ENCODE measurements around the gene KRT75. TPM values are rescaled to one million over a fixed set of nuclear protein-coding genes. Genes with fewer than 3 reads are reported as not detected.

Gene KRT75
- total RNA-seq, 1 experiment from 2014 or later = not detected

DNA sequence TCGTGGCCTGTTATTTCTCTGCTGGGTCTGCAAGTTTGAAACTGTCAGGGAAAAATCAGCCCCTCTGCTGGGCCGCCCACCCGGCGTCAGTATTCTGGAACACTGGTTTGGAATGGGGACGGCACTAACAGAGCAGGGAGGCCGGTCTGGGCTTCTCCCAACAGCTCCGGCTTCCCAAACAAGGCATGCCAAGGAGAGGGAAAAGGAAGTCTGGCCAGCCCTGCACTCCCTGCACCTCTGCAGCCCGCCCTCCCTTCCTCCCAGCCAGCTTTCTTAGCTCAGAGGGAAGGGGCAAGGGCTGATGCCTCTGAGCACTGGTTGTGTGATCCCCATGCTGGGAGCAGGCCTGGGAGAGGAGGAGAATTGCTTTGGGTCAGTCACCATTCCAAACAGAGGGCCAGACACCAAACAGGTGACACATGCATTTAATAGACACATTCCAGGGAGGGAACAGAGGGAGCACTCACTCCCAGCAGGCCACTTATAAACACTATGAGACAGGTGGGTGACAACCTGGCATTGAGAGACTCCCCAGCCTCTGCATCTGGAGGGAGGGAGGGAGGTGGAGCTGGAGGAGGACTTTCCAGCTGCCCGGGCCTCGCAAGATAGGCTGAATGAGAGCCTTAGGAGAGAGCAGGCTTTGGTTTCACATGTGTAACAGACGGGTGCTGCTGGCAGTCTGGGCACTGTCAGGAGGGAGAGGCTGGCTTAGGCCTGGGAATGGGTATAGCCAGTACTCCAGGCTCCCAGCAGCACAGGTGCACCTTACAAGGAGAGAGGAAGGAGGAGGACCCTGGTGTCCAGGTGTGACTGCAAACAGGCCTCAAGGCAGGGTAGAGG is 10.3 kb downstream of the KRT75 start:
- H3K23me2 ChIP-seq (ENCODE audit: insufficient read length, low read depth, low read length, poor library complexity, severe bottlenecking) = no peaks in the 10 kb centered on the region
- peaks cover 2% of the 10 kb centered on the region; the same call in 1 of the 2 replicates for H3K79me2 ChIP-seq (ENCODE audit: insufficient read depth, low read length)
- no peak overlapping the region for H3K4ac ChIP-seq (ENCODE audit: low read depth, low read length)
- H3T11ph ChIP-seq (ENCODE audit: low read length) = no peak overlapping the region
- H4K8ac ChIP-seq (replicated peaks; ENCODE audit: insufficient read length, low read depth, low read length) = no peak overlapping the region
- H3K4me1 ChIP-seq (ENCODE audit: insufficient read depth, low read length) = no peaks in the 10 kb centered on the region
- no peak overlapping the region for H3K4me2 ChIP-seq (ENCODE audit: insufficient read depth, insufficient read length, low read length)
- no peak overlapping the region for H3K56ac ChIP-seq (ENCODE audit: insufficient read length, low read depth, low read length)
- H3K9me3 ChIP-seq (ENCODE audit: control insufficient read depth, low read depth, low read length) = no peaks in the 10 kb centered on the region
- H3K23ac ChIP-seq (ENCODE audit: insufficient read length, low read depth, low read length) = no peak overlapping the region
- no peak overlapping the region for H4K91ac ChIP-seq (ENCODE audit: insufficient read length, low read depth, low read length)
- no peaks in the 10 kb centered on the region for H3K27me3 ChIP-seq (ENCODE audit: insufficient read depth, low read length)
- no peak for DNase-seq
- Mint-ChIP-seq H3K36me3 (ENCODE audit: insufficient read depth in 1 of 3, low read depth in 3 of 3) (no peaks in the 10 kb centered on the region), H3K27me3 (ENCODE audit: low read depth) (peaks cover 16% of the 10 kb centered on the region), H3K4me1 (peaks cover 9 to 13% of the 10 kb centered on the region in 2 experiments; a peak in 3 of 4 replicates), H3K9me3 (no peaks in the 10 kb centered on the region), H3K27ac (no peak overlapping the region), H3K4me3 (no peak overlapping the region)
- H2AK5ac ChIP-seq (ENCODE audit: insufficient read length, low read length) = no peak overlapping the region
- no peak overlapping the region for H2BK20ac ChIP-seq (ENCODE audit: low read depth, low read length, poor library complexity, severe bottlenecking)
- no peak overlapping the region for H2BK120ac ChIP-seq (ENCODE audit: low read depth, low read length, poor library complexity, severe bottlenecking)
- no peak overlapping the region for H2BK15ac ChIP-seq (ENCODE audit: low read depth, low read length)
- H2BK5ac ChIP-seq (ENCODE audit: insufficient read length, low read length) = no peak overlapping the region
- no peak overlapping the region for H4K5ac ChIP-seq (ENCODE audit: insufficient read length, low read depth, low read length)
- no CpG with 5 or more reads among the region's 11 CpGs for WGBS (ENCODE audit: extremely low coverage, insufficient read length, low lambda C conversion rate)
- H4K20me1 ChIP-seq (ENCODE audit: control insufficient read depth, insufficient read depth, insufficient read length) = no peaks in the 10 kb centered on the region
- TF ChIP-seq CTCF (conservative IDR thresholded peaks at IDR 0.05) = no peak
- H3K14ac ChIP-seq (ENCODE audit: insufficient read depth, low read length) = no peak overlapping the region
- H2AFZ ChIP-seq (ENCODE audit: low read length) = no peak overlapping the region
- H3K18ac ChIP-seq (ENCODE audit: insufficient read length, low read depth, low read length) = peak overlapping the region; percentile 22
- H3K27ac ChIP-seq (ENCODE audit: insufficient read length, low read depth, low read length) = no peak overlapping the region
- H3K79me1 ChIP-seq (ENCODE audit: insufficient read depth, low read depth, low read length, poor library complexity, severe bottlenecking) = no peaks in the 10 kb centered on the region
- no peak overlapping the region for H2BK12ac ChIP-seq (ENCODE audit: insufficient read length, low read depth, low read length)
- no peak overlapping the region for H3K9ac ChIP-seq (ENCODE audit: extremely low read depth, insufficient read length, low read length)
